Measurements from ENCODE around the gene P3R3URF.
A peak's percentile ranks its signal among the peaks of the same experiment; 100 is the strongest.
"Not testable (repeated sequence)": the region's sequence is repeated elsewhere in the genome, so short reads cannot be mapped to it uniquely, and the experiment has no call there.

Gene P3R3URF

GRCh38 chr1:46176211-46176865 lies at the start of gene P3R3URF:
TSS of gene P3R3URF (minus strand) at chr1:46176488. CDS start at chr1:46176471, 17 bp downstream.
- DNase-seq = no peak

GRCh38 chr1:46224966-46225365 lies 48.7 kb upstream of the P3R3URF start:
- no peak for DNase-seq

- peak; percentile 58 to 76 for DNase-seq
Observed at GRCh38 chr1:46223472-46223943, 47.2 kb upstream of the P3R3URF start.

GRCh38 chr1:46223055-46223454 lies 46.8 kb upstream of the P3R3URF start:
- not testable (repeated sequence) for DNase-seq

- no peak for DNase-seq
Observed at GRCh38 chr1:46221749-46222148, 45.5 kb upstream of the P3R3URF start.

- no peak for DNase-seq
Observed at GRCh38 chr1:46220808-46221207, 44.5 kb upstream of the P3R3URF start.

DNA sequence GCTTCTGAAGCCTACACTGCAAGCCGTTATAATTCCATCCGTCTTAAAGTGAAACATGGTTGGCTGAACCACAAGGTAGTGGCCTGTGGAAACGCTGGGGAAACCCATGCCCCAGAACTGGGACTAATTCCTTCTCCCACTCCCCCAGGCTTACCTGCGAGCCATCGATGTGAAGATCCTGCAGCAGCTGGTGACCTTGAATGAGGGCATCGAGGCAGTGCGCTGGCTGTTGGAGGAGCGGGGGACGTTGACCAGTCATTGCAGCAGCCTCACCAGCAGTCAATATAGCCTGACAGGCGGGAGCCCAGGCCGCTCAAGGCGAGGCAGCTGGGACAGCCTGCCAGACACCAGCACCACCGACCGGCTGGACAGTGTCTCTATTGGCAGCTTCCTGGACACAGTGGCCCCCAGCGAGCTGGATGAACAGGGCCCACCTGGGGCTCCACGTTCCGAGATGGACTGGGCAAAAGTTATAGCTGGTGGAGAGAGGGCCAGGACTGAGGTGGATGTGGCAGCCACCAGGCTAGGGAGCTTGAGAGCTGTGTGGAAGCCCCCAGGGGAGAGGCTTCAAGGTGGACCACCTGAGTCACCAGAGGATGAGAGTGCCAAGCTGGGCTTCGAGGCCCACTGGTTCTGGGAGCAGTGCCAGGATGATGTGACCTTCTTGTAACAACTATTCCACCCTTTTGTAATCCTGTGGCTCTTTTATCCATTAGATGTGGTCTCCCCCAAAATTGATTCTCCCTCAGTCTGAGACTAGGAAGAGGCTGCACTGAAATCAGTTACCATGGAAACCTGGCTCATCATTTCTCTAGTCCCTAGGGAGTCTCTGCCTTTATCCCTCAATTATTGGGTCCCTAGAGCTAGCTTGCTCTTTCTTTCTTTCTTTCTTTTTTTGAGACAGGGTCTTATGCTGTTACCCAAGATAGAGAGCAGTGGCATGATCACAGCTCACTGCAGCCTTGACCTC lies 43.5 kb upstream of the P3R3URF start:
- no peak for DNase-seq

- DNase-seq = no peak
Observed at GRCh38 chr1:46218443-46218842, 42.2 kb upstream of the P3R3URF start.

DNA sequence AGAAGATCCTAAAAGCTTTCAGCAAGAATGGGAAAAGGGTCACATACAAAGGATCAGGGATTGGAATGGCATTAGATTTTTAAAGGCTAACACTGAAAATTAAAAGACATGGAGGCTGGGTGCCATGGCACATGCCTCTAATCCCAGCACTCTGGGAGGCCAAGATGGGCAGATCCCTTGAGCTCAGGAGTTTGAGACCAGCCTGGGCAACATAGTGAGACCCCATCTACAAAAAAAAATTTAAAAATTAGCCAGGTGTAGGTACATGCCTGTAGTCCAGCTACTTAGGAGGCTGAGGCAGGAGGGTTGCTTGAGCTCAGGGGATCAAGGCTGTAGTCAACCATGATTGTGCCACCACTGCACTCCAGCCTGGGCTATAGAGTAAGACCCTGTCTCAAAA lies 39.2 kb upstream of the P3R3URF start:
- DNase-seq = no peak

GRCh38 chr1:46211051-46211450 lies 34.8 kb upstream of the P3R3URF start:
- no peak for DNase-seq

- DNase-seq = no peak
Observed at GRCh38 chr1:46210561-46210960, 34.3 kb upstream of the P3R3URF start.

DNA sequence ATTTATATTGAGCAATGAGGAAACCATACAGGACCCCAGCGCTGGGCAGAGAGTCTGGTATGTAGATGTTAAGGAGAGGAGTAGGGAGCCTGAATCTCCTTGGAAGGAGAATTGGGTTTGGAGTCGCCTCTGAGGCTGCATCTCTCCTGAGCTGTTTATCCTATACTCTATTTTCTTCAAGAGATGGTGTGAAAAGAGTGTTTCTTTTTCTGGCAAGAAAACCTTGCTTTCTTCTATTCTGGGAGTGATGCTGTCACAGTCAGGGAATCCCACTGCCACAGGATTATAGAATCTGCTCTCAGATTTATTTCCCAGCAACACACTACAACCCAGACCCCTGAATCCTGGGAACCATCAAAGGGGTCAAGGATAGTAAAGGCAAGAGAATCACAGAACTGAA lies 30.1 kb upstream of the P3R3URF start:
- DNase-seq = no peak

GRCh38 chr1:46205791-46206190 lies 29.5 kb upstream of the P3R3URF start:
- no peak for DNase-seq

DNA sequence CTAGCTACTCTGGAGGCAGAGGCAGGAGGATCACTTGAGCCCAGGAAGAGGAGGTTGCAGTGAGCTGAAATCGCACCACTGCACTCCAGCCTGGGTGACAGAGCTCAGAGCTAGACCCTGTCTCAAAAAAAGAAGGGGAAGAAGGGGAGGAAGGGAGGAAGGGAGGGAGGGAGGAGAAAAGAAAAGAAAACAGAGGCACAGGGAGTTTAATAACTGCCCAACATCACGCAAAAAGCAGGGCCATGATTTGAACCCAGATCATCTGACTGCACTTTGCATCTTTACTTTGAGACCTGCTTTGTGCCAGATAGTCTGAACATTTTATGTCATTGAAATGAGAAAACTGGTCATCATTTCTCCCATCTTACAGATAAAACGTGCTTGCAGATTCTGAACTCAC lies 28.9 kb upstream of the P3R3URF start:
- no peak for DNase-seq

DNA sequence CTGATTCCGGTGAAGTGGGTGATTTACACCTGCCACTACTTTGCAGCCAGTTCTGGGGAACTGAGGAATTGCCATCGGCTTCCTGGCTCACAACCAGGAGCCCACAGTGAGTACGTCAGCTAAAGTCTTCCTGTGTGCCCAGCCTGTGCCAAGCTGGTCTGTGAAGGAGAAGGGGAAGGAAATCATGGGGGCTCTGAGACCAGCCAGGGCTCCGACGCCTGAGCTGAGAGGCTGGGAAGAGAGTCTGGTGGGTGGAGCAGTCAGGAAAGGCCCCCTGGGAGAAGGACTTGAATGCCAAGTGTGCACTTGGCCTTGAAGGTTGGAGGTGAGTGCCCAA lies 28.1 kb upstream of the P3R3URF start:
- no peak for DNase-seq

DNA sequence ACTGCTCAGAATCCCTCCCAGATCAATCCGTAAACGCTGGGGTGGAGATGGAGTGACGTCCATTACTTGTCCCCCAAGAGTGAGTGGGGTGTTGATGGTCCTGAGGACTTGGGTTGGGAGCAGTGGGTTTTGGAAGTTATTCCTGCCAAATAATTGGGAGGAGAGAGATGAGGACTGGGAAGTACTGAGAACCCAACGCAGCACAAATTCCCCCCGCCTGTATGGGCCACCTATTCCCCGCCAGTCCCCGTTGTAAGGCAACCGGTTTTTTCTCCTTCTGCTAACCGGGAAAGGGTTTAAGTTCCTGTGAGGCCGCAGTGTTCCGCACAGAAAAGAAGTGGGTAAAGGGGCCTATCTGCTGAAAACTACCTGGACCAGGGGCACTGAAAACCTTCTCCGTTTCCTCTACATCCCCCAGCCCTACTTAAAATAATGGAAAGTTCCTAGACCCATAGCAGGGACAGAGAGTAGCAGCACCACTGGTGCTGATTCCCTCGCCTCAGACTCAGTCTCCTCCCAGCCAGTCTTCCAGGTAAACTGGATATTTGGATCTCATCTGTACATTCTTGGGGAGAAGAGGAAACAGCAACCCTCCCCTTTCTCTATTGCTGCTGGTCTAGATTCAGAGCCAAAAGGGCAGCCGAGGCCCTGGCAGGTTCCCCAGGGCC lies 27.6 kb upstream of the P3R3URF start:
- no peak for DNase-seq

GRCh38 chr1:46199233-46199749 lies 23.0 kb upstream of the P3R3URF start:
- no peak for DNase-seq

DNA sequence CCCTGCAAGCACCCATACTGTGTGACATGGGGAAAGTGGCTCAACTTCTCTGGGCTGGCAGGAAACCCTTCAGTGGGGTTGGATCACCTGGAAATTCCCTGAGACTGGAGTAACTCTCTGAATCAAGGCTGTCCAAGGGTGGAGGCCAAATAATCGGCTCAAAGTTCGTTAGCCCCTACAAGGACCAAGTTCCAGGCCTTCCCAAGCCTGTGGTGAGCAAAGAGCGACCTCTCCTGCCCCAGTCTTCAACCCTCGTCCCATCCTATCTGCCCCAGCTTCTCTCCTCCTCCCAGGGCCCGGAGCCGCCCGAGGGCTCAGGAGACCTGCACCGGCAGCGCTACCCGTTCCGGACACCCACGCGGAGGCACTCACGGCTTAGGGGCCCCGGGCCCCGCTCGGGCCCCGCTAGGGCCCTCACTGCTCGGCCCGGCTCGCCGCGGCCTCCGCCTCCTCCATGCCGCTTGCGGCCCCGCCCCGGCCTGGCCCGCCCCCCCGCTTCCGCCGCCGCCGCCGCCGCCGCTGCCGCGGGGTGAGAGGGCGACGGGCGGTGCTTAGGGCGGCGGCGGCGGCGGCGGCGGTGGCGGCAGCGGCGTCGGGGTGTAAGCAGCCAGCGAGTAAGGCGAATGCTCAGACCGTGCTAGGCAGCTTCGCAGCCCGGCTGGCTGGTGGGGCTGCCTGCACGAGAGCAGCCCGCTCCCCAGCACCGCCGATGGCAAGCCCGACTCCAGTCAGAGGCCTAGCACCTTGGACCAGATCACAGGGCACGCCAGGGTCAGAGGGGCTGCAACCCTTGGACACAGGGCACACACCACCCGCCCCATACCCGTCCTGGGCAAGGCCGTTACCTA lies 21.9 kb upstream of the P3R3URF start, which contains the start of gene POMGNT1:
Gene POMGNT1 (minus strand): TSS at position 471 of the 848 bp plus-strand sequence. CDS start 613 bp downstream, outside the sequence.
- peak; percentile 59 to 63 for DNase-seq

DNA sequence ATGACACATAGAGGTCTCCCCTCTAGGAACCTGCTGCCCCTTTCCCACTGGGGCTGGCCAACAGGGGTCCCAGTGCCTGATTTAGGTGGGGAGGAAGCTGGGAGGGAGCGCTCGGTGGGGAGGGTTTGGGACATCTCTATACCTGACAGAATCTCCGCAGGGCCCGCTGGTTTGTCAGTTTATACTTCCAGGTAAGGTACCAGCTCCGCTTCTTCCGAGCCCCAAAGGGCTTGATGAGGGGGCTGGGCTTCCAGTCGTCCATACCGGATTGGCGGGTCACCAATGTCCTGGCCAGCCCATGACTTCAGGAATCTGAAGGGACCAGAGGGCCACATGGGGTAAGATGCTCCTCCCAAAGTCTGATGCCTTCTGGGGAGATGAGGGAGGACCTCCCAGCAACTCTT lies 21.3 kb upstream of the P3R3URF start:
- no peak for DNase-seq

DNA sequence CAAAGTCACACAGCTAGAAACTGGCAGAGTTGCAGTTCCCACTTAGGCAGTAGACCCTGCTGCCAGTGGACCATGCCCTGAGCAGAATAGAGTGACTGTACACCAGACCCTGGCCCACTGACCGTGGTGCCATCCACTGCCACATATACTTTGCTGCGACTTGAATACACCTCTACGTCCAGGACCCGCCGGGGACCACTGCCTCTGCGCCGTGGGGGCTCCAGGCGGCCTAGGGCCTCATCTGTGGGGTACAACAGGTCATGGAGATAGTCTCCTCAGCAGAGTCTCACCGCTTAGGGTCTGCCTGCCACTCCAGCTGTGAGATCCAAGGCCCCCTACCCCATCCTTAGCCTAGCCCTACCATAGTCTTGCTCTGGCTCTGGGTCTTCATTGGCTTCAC lies 20.3 kb upstream of the P3R3URF start:
- DNase-seq = no peak

DNA sequence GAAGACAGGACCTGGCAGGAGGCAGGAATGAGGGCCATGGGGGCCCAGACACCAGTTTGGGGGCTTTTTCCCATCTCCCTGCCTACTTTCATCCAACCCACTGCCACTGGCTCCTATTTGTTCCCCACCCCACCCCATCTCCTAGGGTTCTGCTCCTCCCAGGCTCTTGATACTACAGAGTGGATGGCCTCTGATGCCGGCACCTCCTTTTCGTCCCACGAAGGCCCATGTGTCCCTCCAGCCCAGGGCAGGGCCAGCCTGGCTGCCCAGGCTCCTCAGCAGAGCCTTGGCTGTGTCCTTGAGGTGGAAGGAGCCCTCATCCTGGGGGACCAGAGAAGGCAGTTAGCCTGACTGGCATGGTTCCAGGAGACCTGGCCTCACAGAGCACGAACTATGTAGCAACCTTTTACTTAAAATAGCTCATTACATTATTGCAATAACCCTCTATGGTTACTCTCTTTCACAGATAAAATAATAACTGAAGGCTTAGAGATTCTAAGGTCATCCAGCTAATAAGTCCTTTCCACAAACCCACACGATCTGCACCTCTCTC lies 18.4 kb upstream of the P3R3URF start:
- no peak for DNase-seq
